Spleen (tissue), 7 donors: ENCODE data around the gene PYCR2.

Experiments used
- POLR2A ChIP-seq, 3 donors: fragments of 450-650 bp; IDR thresholded peaks; one replicate each; pipeline ENCODE4 v1.5.1; 2017; ENCODE audit warnings: antibody characterized with exemption in 3 of 3, mild to moderate bottlenecking in 1 of 3
- POLR2AphosphoS5 ChIP-seq, 3 donors: sonication (generic); formaldehyde crosslinking; IDR thresholded peaks; one replicate each; pipeline ENCODE4 v1.5.1; 2017; ENCODE audit warnings: antibody characterized with exemption in 3 of 3
- TF ChIP-seq, protein P1 (sequence below), 11 experiments: fragments of 200-600 bp in 7 of 11; fragments of 450-650 bp in 4 of 11; sonication (generic) in 4 of 11; IDR thresholded peaks in 8 of 11; conservative IDR thresholded peaks in 3 of 11; 1 replicate in 7 of 11; 2 replicates in 4 of 11; pipeline versions ENCODE4 v1.4.0 to v1.8.0; 2016 to 2021; ENCODE audit warnings: antibody characterized with exemption in 11 of 11, inconsistent platforms in 4 of 11, mild to moderate bottlenecking in 1 of 11
- donor health status: DM: no; HTN: no; CAD: no; lungs with moderate emphysema.
- donor health status: DM: no; HTN: no; CAD: no.
- donor health status: DM: no; HTN: no; CAD: no.

DNA sequence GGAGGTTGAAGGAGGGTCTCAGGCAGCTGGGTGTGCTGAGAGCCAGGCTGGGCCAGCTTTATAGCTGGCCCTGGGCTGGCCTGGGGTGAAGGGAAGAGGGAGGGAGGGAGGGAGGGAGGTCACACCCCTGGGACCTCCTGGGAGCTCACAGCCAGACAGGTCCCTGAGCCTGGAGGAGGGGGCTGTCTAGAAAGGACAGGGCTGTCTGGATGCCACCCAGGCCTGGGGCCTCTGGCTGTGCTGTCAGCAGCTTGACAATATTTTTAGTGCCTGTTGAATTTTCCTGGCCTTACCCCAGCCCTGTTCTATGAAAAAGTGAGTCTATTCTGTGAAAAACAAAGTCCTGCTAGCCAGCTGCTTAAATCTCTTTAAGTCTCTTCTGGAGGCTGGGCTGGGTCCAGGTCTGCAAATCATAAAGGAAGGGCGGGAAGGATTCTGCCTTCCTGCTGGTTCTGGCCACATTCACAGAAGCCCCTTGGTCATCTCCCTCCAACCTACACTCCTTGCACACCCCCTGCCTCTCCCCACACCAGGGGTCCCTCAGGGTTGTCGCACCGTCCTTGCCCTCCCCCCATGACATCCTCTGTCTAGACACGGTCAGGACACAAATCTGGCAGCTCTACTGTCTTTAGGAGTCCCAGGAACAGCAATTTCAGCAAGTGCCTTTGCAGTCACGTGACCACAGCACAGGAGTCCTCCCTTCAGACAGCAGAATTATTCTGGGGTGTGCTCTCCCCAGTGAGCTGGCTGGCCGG is 17.3 kb upstream of the PYCR2 start, which contains the start of gene LEFTY2:
- TF ChIP-seq, protein P1, sequence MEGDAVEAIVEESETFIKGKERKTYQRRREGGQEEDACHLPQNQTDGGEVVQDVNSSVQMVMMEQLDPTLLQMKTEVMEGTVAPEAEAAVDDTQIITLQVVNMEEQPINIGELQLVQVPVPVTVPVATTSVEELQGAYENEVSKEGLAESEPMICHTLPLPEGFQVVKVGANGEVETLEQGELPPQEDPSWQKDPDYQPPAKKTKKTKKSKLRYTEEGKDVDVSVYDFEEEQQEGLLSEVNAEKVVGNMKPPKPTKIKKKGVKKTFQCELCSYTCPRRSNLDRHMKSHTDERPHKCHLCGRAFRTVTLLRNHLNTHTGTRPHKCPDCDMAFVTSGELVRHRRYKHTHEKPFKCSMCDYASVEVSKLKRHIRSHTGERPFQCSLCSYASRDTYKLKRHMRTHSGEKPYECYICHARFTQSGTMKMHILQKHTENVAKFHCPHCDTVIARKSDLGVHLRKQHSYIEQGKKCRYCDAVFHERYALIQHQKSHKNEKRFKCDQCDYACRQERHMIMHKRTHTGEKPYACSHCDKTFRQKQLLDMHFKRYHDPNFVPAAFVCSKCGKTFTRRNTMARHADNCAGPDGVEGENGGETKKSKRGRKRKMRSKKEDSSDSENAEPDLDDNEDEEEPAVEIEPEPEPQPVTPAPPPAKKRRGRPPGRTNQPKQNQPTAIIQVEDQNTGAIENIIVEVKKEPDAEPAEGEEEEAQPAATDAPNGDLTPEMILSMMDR (IDR thresholded peaks at IDR 0.05 in 8 of 11, conservative IDR thresholded peaks at IDR 0.05 in 3 of 11) = no peak
- TF ChIP-seq POLR2A (IDR thresholded peaks at IDR 0.05) (no peak), POLR2AphosphoS5 (IDR thresholded peaks at IDR 0.05) (no peak)
